Uterus (tissue), 4 donors: ENCODE data around the gene NR2F2. TPM values are rescaled to one million over a fixed set of nuclear protein-coding genes. Genes with fewer than 3 reads are reported as not detected.

Experiments used
- DNase-seq, 2 donors: peaks; one replicate each; pipeline ENCODE4 v3.0.0-alpha.2; 2019 to 2020
- H3K27ac ChIP-seq, 2 donors: fragments of 200-600 bp; sonication (generic); 1 replicate in 1 of 2; 2 replicates in 1 of 2; pipeline ENCODE4 v1.5.1; 2016 to 2018
- H3K27me3 ChIP-seq, 2 donors: fragments of 200-600 bp; sonication (generic); one replicate each; pipeline ENCODE4 v1.5.1; 2018 to 2019; ENCODE audit warnings: control low read depth in 1 of 2
- H3K36me3 ChIP-seq, 2 donors: fragments of 200-600 bp; sonication (generic); one replicate each; pipeline ENCODE4 v1.5.1; 2019; ENCODE audit warnings: control low read depth in 1 of 2
- H3K4me1 ChIP-seq, 2 donors: fragments of 200-600 bp; sonication (generic); one replicate each; pipeline ENCODE4 v1.5.1; 2018 to 2019; ENCODE audit warnings: control low read depth in 1 of 2
- H3K4me3 ChIP-seq, 2 donors: fragments of 200-600 bp; sonication (generic); 1 replicate in 1 of 2; 2 replicates in 1 of 2; pipeline ENCODE4 v1.5.1; 2018 to 2019; ENCODE audit warnings: mild to moderate bottlenecking in 1 of 2
- H3K9me3 ChIP-seq, 2 donors: fragments of 200-600 bp; sonication (generic); one replicate each; pipeline ENCODE4 v1.5.1; 2019; ENCODE audit warnings: control low read depth in 1 of 2
- POLR2A ChIP-seq, 2 donors: fragments of 450-650 bp; IDR thresholded peaks; one replicate each; pipeline ENCODE4 v1.6.1; 2016; ENCODE audit warnings: antibody characterized with exemption in 2 of 2, mild to moderate bottlenecking in 1 of 2, moderate library complexity in 1 of 2
- intact Hi-C: fragments of 100-400 bp; cut with DNase I; formaldehyde crosslinking; loops from one replicate; pipeline ENCODE4 v1.15.1; 2023; ENCODE audit warnings: low total_unique reads
- total RNA-seq, 4 donors: library from RNA; depleted of rRNA in 3 of 4; stranded (reverse); fragments of >200 nt in 3 of 4; gene quantifications; one replicate each; pipeline versions ENCODE4 v1.1.0 to v1.2.4, GENCODE V29; 2014 to 2023
- TF ChIP-seq, protein P1 (sequence below), 4 experiments: fragments of 200-600 bp in 2 of 4; fragments of 450-650 bp in 2 of 4; sonication (generic) in 2 of 4; IDR thresholded peaks; one replicate each; pipeline ENCODE4 v1.5.1; 2016 to 2019; ENCODE audit warnings: antibody characterized with exemption in 4 of 4, mild to moderate bottlenecking in 2 of 4, moderate library complexity in 1 of 4
- donor health status: DM: yes; HTN: yes; CAD: no.

The NR2F2 gene
- total RNA-seq, 4 donors from 2014 or later, result 23.6 to 255 (median 51.9) TPM

- intact Hi-C loops, result no loop called here
- Histone ChIP-seq H3K36me3 (no peaks in the 10 kb centered on the region), H3K4me1 (no peaks in the 10 kb centered on the region), H3K9me3 (no peaks in the 10 kb centered on the region), H3K4me3 (peak overlapping the region; percentile 84 to 90), H3K27ac (peak overlapping the region; percentile 94 to 100), H3K27me3 (no peaks in the 10 kb centered on the region)
- no peak for TF ChIP-seq POLR2A (IDR thresholded peaks at IDR 0.05)
- TF ChIP-seq, protein P1, sequence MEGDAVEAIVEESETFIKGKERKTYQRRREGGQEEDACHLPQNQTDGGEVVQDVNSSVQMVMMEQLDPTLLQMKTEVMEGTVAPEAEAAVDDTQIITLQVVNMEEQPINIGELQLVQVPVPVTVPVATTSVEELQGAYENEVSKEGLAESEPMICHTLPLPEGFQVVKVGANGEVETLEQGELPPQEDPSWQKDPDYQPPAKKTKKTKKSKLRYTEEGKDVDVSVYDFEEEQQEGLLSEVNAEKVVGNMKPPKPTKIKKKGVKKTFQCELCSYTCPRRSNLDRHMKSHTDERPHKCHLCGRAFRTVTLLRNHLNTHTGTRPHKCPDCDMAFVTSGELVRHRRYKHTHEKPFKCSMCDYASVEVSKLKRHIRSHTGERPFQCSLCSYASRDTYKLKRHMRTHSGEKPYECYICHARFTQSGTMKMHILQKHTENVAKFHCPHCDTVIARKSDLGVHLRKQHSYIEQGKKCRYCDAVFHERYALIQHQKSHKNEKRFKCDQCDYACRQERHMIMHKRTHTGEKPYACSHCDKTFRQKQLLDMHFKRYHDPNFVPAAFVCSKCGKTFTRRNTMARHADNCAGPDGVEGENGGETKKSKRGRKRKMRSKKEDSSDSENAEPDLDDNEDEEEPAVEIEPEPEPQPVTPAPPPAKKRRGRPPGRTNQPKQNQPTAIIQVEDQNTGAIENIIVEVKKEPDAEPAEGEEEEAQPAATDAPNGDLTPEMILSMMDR (IDR thresholded peaks at IDR 0.05), result no peak
- DNase-seq, result no peak
Observed at GRCh38 chr15:96341513-96342405, 11.3 kb downstream of the NR2F2 start.

DNA sequence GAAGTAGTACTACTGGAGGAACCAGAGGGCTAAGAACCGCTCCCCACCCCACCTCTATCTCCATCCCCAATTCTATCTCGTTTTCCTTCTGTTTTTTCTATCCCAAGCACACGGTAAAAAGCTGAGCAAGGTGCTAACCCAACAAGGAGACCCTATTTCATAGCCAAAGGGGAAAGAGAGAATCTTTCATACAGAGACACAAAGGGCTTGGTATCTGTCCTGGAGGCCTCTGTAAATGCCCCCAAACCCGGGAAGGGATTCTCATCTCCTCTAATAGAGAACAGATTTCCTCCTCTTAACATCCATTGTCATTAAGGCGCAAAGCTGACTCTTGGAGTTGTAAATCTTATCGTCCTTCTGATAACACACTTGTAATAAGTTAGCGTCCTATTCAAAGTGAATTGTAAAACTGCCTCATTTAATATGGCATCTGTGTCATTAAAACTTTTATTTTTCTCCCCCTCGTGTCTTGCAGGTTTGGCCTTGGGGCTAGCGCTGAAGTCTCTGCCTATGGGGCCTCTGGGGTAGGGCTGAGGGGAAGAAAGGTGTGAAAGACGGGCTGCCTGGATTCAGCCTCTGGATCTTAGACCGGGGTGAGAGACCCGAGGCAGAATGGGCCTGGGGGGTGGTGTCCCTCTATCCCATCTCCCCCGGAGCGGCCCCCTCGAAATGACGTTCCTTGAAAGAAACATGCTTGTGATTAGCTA lies 12.1 kb downstream of the NR2F2 start:
- H3K27ac ChIP-seq, result peak overlapping the region; percentile 94 to 100
- intact Hi-C loops, result no loop called here
- H3K4me1 ChIP-seq, result no peaks in the 10 kb centered on the region
- peak overlapping the region; percentile 84 to 90 for H3K4me3 ChIP-seq
- DNase-seq, result peak; percentile 53 to 54
- no peaks in the 10 kb centered on the region for H3K27me3 ChIP-seq
- no peaks in the 10 kb centered on the region for H3K9me3 ChIP-seq
- TF ChIP-seq, protein P1 (IDR thresholded peaks at IDR 0.05), result no peak
- TF ChIP-seq POLR2A (IDR thresholded peaks at IDR 0.05), result peak in 1 of 2 donors; percentile 7
- H3K36me3 ChIP-seq, result no peaks in the 10 kb centered on the region

GRCh38 chr15:96343113-96344059 lies 12.9 kb downstream of the NR2F2 start:
- Histone ChIP-seq H3K4me1 (no peaks in the 10 kb centered on the region), H3K4me3 (peak overlapping the region; percentile 84 to 90), H3K36me3 (no peaks in the 10 kb centered on the region), H3K27ac (peak overlapping the region; percentile 94 to 100), H3K9me3 (no peaks in the 10 kb centered on the region), H3K27me3 (no peaks in the 10 kb centered on the region)
- TF ChIP-seq POLR2A (IDR thresholded peaks at IDR 0.05), result peak in 1 of 2 donors; percentile 7
- TF ChIP-seq, protein P1 (IDR thresholded peaks at IDR 0.05), result no peak
- no peak for DNase-seq
- intact Hi-C loops, result no loop called here

DNA sequence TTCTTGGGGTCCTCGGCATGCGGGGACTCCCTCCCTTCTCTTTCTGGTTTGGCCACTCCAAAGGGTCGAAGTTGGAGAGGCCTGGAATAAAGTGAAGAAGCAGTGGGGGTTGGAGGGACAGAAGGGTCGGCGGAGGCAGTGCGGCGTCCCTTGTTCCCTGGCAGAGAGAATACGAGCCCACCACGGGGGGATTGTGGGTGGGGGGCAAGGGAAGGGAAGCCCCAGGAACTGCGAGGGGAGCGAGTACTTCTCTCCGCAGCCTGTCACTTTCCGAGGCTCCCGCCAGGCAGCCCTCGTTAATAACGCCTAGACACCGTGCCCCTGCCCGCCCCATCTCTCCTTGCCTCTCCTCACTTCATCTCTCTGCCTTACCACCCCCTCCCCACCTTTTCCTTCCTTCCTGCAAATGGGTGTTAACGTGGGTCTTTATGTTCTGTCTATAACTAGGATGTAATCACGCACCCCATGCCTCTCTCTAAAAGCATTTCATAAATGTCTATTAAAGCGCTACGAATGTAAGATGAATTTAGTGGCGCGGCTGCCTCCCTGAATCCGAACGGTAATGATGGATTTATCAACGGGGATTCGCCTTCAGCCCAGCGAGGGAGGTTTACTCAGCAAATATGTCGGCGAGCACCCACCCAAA lies 13.7 kb downstream of the NR2F2 start:
- Histone ChIP-seq H3K36me3 (no peaks in the 10 kb centered on the region), H3K27me3 (no peaks in the 10 kb centered on the region), H3K27ac (peak overlapping the region; percentile 94 to 100), H3K4me3 (peak overlapping the region; percentile 84 to 90), H3K9me3 (no peaks in the 10 kb centered on the region), H3K4me1 (no peaks in the 10 kb centered on the region)
- DNase-seq, result no peak
- intact Hi-C loops, result no loop called here
- TF ChIP-seq, protein P1 (IDR thresholded peaks at IDR 0.05), result no peak
- no peak for TF ChIP-seq POLR2A (IDR thresholded peaks at IDR 0.05)
